ENCODE results near the gene ACVR2A. TPM values are rescaled to one million over a fixed set of nuclear protein-coding genes. Genes with fewer than 3 reads are reported as not detected.

Gene ACVR2A
- total RNA-seq, 1 donor from 2014 or later = 3.9 TPM

DNA sequence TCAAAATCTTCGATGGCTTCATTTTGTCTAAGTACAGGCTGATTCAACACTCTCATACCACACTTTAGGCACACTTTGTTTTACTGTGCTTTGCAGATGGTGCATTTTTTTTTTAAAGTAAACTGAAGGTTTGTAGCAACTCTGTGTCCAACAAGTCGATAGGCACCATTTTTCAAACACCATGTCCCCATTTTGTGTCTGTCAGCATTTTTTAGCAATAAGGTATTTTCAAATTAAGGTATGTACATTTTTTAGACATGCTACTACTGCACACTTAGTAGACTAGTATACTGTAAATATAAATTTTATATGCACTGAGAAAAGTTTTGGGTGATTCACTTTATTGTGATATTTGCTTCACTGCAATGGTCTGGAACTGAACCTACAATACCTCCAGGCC is 131.3 kb downstream of the ACVR2A start:
- DNase-seq (ENCODE audit: low spot score in 2 of 2) = no peak
- no peaks in the 10 kb centered on the region for H3K27me3 ChIP-seq
- peaks cover 0 to 13% of the 10 kb centered on the region in 2 donors for H3K36me3 ChIP-seq
- no peak overlapping the region for H3K27ac ChIP-seq
- no peaks in the 10 kb centered on the region for H3K4me1 ChIP-seq
- H3K4me3 ChIP-seq = no peak overlapping the region
- intact Hi-C loops (cut with DNase I) = no loop called here
- no peaks in the 10 kb centered on the region for H3K9me3 ChIP-seq
- TF ChIP-seq, protein P1, sequence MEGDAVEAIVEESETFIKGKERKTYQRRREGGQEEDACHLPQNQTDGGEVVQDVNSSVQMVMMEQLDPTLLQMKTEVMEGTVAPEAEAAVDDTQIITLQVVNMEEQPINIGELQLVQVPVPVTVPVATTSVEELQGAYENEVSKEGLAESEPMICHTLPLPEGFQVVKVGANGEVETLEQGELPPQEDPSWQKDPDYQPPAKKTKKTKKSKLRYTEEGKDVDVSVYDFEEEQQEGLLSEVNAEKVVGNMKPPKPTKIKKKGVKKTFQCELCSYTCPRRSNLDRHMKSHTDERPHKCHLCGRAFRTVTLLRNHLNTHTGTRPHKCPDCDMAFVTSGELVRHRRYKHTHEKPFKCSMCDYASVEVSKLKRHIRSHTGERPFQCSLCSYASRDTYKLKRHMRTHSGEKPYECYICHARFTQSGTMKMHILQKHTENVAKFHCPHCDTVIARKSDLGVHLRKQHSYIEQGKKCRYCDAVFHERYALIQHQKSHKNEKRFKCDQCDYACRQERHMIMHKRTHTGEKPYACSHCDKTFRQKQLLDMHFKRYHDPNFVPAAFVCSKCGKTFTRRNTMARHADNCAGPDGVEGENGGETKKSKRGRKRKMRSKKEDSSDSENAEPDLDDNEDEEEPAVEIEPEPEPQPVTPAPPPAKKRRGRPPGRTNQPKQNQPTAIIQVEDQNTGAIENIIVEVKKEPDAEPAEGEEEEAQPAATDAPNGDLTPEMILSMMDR (IDR thresholded peaks at IDR 0.05) = no peak

DNA sequence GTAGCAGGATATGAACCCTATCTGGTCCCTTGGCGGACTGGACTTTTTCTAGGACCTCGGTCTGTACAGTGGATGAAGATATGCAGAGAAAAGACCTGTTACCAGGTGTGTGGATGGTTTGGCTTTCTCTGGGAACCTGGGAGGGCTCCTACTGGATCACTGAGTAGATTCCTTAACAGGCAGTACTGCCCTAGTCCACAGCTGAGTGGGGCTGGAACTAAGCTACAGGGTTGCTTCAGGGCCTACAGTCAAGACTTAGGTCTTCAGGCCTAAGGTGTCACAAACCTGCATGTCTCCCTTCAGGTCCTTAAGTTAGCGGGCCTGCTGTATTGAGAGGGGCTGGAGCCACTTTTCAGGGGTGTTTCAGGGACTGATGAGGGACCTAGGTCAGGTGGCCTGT is 132.8 kb downstream of the ACVR2A start:
- TF ChIP-seq, protein P1 (IDR thresholded peaks at IDR 0.05) = no peak
- Histone ChIP-seq H3K27me3 (no peaks in the 10 kb centered on the region), H3K4me3 (no peak overlapping the region), H3K27ac (no peak overlapping the region), H3K9me3 (no peaks in the 10 kb centered on the region), H3K4me1 (no peaks in the 10 kb centered on the region), H3K36me3 (peaks cover 0 to 7% of the 10 kb centered on the region in 2 donors)
- DNase-seq (ENCODE audit: low spot score in 2 of 2) = no peak
- intact Hi-C loops (cut with DNase I) = no loop called here

Other genes starting within 250 kb of the ACVR2A start
- gene ORC4, start 175.7 kb downstream of the ACVR2A start, total RNA-seq = 79.6 TPM
- 8.3 TPM for gene MBD5, start 176.1 kb downstream of the ACVR2A start, total RNA-seq

Data from ascending aorta (tissue), 2 donors.